Measurements from ENCODE around the gene GGCX.

The GGCX gene

GRCh38 chr2:85527787-85528186 lies 33.5 kb downstream of the GGCX start:
- TF ChIP-seq, protein P1, sequence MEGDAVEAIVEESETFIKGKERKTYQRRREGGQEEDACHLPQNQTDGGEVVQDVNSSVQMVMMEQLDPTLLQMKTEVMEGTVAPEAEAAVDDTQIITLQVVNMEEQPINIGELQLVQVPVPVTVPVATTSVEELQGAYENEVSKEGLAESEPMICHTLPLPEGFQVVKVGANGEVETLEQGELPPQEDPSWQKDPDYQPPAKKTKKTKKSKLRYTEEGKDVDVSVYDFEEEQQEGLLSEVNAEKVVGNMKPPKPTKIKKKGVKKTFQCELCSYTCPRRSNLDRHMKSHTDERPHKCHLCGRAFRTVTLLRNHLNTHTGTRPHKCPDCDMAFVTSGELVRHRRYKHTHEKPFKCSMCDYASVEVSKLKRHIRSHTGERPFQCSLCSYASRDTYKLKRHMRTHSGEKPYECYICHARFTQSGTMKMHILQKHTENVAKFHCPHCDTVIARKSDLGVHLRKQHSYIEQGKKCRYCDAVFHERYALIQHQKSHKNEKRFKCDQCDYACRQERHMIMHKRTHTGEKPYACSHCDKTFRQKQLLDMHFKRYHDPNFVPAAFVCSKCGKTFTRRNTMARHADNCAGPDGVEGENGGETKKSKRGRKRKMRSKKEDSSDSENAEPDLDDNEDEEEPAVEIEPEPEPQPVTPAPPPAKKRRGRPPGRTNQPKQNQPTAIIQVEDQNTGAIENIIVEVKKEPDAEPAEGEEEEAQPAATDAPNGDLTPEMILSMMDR (IDR thresholded peaks at IDR 0.05; ENCODE audit: insufficient read depth, missing control alignments) = no peak
- FAIRE-seq (no peak), DNase-seq (ENCODE audit: insufficient read length, low spot score) (no peak)

GRCh38 chr2:85525567-85525966 lies 35.7 kb downstream of the GGCX start:
- no peak for FAIRE-seq
- TF ChIP-seq, protein P1 (IDR thresholded peaks at IDR 0.05; ENCODE audit: insufficient read depth, missing control alignments) = no peak
- DNase-seq (ENCODE audit: insufficient read length, low spot score) = no peak

GRCh38 chr2:85525029-85525428 lies 36.3 kb downstream of the GGCX start:
- DNase-seq (ENCODE audit: insufficient read length, low spot score) (no peak), FAIRE-seq (no peak)
- TF ChIP-seq, protein P1 (IDR thresholded peaks at IDR 0.05; ENCODE audit: insufficient read depth, missing control alignments) = no peak

DNA sequence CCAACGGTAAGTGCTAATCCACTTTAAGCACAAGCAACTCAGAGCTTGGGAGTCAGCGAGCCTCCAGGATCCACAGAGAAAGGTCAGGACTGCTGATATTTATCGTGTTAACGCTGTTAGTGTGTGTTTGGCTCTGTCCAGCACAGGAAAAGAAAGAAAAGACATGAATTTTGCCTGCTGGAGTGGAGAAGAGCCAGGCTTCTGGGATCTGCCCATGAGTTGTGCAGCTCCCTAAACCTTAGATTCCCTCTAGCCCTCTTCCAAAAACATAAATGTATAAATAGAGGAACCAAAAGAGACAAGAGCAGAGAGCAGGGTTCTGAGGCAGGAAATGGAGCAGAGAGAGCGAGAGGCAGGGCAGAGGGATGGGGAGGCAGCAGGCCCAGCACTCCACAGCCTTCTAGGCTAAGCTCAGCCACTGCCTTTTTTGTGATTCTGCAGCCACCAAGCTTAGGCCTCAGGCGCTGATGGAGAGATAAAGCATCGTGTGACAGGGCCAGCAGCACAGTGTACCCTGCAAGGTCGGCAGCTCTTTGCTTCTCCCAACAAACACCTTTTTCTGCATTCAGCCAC lies 36.9 kb downstream of the GGCX start:
- no peak for DNase-seq (ENCODE audit: insufficient read length, low spot score)
- TF ChIP-seq, protein P1 (IDR thresholded peaks at IDR 0.05; ENCODE audit: insufficient read depth, missing control alignments) = no peak
- no peak for FAIRE-seq

- FAIRE-seq = no peak
- DNase-seq (ENCODE audit: insufficient read length, low spot score) = no peak
- TF ChIP-seq, protein P1 (IDR thresholded peaks at IDR 0.05; ENCODE audit: insufficient read depth, missing control alignments) = no peak
Measured at GRCh38 chr2:85523903-85524335, 37.4 kb downstream of the GGCX start.

DNA sequence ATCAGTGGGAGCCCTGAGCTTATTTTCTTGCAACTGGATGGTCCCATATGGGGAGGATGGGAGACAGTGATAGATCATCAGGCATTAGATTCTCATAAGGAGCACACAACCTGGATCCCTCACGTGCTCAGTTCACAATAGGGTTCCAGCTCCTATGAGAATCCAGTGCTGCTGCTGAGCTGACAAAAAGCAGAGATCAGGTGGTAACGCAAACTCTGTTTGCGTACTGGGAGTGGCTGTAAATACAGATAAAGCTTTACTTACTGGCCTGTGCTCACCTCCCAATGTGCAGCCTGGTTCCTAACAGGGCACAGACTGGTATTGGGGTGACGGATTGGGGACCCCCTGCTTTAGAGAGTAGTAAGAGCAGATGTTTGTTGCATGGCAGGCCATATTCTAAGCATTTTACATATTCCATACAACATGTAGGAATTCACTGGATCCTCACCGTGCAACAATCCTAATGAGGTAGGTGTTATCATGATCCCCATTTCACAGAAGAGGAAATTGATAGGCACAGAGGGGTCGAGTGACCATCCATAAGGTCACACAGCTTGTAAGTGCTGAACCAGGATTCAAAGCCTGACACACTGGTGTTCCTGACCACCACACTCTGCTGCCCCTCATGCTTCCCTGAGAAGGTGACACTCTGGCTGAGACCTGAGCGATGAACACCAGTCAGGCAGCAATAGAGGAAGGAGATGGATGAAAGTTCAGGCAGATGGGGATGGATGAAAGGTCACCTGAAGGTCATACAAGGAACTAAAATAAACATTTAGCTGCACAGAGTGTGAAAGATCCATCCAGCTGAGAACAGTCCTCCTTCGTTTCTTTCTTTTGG lies 38.0 kb downstream of the GGCX start:
- no peak for DNase-seq (ENCODE audit: insufficient read length, low spot score)
- TF ChIP-seq, protein P1 (IDR thresholded peaks at IDR 0.05; ENCODE audit: insufficient read depth, missing control alignments) = no peak
- FAIRE-seq = no peak

GRCh38 chr2:85522090-85522647 lies 39.1 kb downstream of the GGCX start:
- no peak for FAIRE-seq
- no peak for DNase-seq (ENCODE audit: insufficient read length, low spot score)
- TF ChIP-seq, protein P1 (IDR thresholded peaks at IDR 0.05; ENCODE audit: insufficient read depth, missing control alignments) = no peak

All from D721Med (cell line).